ENCODE measurements around the gene HSPD1.

DNA sequence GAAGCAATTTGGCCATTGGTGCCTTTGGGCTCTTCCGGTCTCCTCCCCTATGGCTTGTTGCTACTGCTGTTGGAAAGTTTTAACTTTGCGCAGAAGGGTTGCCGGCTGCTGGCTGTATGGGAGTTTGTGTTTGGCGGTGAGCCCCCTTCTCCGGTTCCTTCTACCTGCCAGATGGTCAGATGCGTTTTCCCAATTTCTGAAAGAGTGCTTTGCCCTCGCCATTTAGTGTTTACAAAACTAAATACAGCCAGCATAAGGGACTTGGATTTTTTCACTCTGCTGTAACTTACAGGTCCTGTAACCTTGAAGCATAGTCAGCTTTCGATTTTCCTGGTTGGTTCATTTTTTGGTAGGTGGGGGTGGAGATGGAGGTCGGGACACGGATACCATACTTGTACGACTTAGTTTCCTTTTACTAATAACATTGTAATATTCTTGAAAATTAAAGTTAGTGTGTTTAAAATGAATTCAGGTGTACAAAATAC is 45.7 kb downstream of the HSPD1 start:
- TF ChIP-seq, protein P1, sequence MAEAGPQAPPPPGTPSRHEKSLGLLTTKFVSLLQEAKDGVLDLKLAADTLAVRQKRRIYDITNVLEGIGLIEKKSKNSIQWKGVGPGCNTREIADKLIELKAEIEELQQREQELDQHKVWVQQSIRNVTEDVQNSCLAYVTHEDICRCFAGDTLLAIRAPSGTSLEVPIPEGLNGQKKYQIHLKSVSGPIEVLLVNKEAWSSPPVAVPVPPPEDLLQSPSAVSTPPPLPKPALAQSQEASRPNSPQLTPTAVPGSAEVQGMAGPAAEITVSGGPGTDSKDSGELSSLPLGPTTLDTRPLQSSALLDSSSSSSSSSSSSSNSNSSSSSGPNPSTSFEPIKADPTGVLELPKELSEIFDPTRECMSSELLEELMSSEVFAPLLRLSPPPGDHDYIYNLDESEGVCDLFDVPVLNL (CRISPR knock-in tag; IDR thresholded peaks at IDR 0.05; ENCODE audit: borderline replicate concordance, low read depth): no peak
- TF ChIP-seq NFYB (CRISPR knock-in tag; conservative IDR thresholded peaks at IDR 0.05; ENCODE audit: low read depth) (no peak), ESRRA (CRISPR knock-in tag; IDR thresholded peaks at IDR 0.05; ENCODE audit: borderline replicate concordance) (no peak), FOXJ3 (CRISPR knock-in tag; IDR thresholded peaks at IDR 0.05; ENCODE audit: borderline replicate concordance) (no peak), KAT7 (CRISPR knock-in tag; IDR thresholded peaks at IDR 0.05; ENCODE audit: borderline replicate concordance) (no peak)
- TF ChIP-seq, protein P2, sequence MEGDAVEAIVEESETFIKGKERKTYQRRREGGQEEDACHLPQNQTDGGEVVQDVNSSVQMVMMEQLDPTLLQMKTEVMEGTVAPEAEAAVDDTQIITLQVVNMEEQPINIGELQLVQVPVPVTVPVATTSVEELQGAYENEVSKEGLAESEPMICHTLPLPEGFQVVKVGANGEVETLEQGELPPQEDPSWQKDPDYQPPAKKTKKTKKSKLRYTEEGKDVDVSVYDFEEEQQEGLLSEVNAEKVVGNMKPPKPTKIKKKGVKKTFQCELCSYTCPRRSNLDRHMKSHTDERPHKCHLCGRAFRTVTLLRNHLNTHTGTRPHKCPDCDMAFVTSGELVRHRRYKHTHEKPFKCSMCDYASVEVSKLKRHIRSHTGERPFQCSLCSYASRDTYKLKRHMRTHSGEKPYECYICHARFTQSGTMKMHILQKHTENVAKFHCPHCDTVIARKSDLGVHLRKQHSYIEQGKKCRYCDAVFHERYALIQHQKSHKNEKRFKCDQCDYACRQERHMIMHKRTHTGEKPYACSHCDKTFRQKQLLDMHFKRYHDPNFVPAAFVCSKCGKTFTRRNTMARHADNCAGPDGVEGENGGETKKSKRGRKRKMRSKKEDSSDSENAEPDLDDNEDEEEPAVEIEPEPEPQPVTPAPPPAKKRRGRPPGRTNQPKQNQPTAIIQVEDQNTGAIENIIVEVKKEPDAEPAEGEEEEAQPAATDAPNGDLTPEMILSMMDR (IDR thresholded peaks at IDR 0.05): no peak
